GM21825 (cell line): ENCODE measurements around the gene EIF4G3.
"Not testable (repeated sequence)": the region's sequence is repeated elsewhere in the genome, so short reads cannot be mapped to it uniquely, and the experiment has no call there.

Experiments
- ATAC-seq: cut with Tn5 transposase; IDR thresholded peaks from one replicate; pipeline ENCODE4 v1.9.1; 2021; ENCODE audit warnings: mild to moderate bottlenecking, moderate library complexity; ENCODE audit not compliant: unreplicated experiment

The EIF4G3 gene

GRCh38 chr1:21153388-21153787, 23.3 kb downstream of the EIF4G3 start:
- ATAC-seq: no peak

GRCh38 chr1:21152423-21153100, 24.1 kb downstream of the EIF4G3 start:
- no peak for ATAC-seq

- no peak for ATAC-seq
Observed at GRCh38 chr1:21149855-21150432, 26.8 kb downstream of the EIF4G3 start.

- no peak for ATAC-seq
Observed at GRCh38 chr1:21149430-21149854, 27.3 kb downstream of the EIF4G3 start.

- no peak for ATAC-seq
Observed at GRCh38 chr1:21143752-21144151, 32.9 kb downstream of the EIF4G3 start.

GRCh38 chr1:21143138-21143537, 33.6 kb downstream of the EIF4G3 start:
- no peak for ATAC-seq

GRCh38 chr1:21141030-21141429, 35.7 kb downstream of the EIF4G3 start:
- no peak for ATAC-seq

GRCh38 chr1:21139601-21140000, 37.1 kb downstream of the EIF4G3 start:
- ATAC-seq: no peak

- ATAC-seq: not testable (repeated sequence)
Observed at GRCh38 chr1:21136344-21136743, 40.4 kb downstream of the EIF4G3 start.

- ATAC-seq: no peak
Observed at GRCh38 chr1:21131200-21131599, 45.5 kb downstream of the EIF4G3 start.

GRCh38 chr1:21129407-21129806, 47.3 kb downstream of the EIF4G3 start:
- ATAC-seq: no peak

GRCh38 chr1:21126324-21126723, 50.4 kb downstream of the EIF4G3 start:
- no peak for ATAC-seq

GRCh38 chr1:21124846-21125245, 51.9 kb downstream of the EIF4G3 start:
- ATAC-seq: no peak

- ATAC-seq: no peak
Observed at GRCh38 chr1:21123287-21123948, 53.3 kb downstream of the EIF4G3 start.

GRCh38 chr1:21121764-21122471, 54.8 kb downstream of the EIF4G3 start:
- no peak for ATAC-seq

GRCh38 chr1:21118167-21118566, 58.5 kb downstream of the EIF4G3 start:
- ATAC-seq: no peak

- no peak for ATAC-seq
Observed at GRCh38 chr1:21117597-21118001, 59.1 kb downstream of the EIF4G3 start.

- no peak for ATAC-seq
Observed at GRCh38 chr1:21117159-21117558, 59.5 kb downstream of the EIF4G3 start.

- ATAC-seq: no peak
Observed at GRCh38 chr1:21115098-21115760, 61.5 kb downstream of the EIF4G3 start.

- ATAC-seq: no peak
Observed at GRCh38 chr1:21114431-21114830, 62.3 kb downstream of the EIF4G3 start.

- ATAC-seq: no peak
Observed at GRCh38 chr1:21110163-21110562, 66.5 kb downstream of the EIF4G3 start.
